Endothelial cell of umbilical vein (primary cell): Measurements from ENCODE around the gene DPY19L3. TPM values are rescaled to one million over a fixed set of nuclear protein-coding genes. Genes with fewer than 3 reads are reported as not detected.

ENCODE experiments used
- BruUV-seq: library from RNA; stranded (reverse); fragments of 400-500 nt; replicated peaks from 2 replicates; lab custom pipeline; 2021; lab: Mats Ljungman, UMichigan
- CTCF ChIA-PET: fragments of 300-600, 350-600 bp; sonication (Branson Sonifier 250); formaldehyde crosslinking; loops from one replicate; lab custom pipeline; 2021; ENCODE audit warnings: antibody characterized with exemption, inconsistent platforms; lab: Charles Lee
- POLR2A ChIA-PET: fragments of 300-600, 350-600 bp; sonication (Branson Sonifier 250); formaldehyde crosslinking; loops from one replicate; lab custom pipeline; 2021; ENCODE audit warnings: antibody characterized with exemption, inconsistent platforms; lab: Charles Lee
- DNase-seq: peaks from one replicate; pipeline ENCODE4 v3.0.0-alpha.2; 2011; ENCODE audit warnings: low read depth, low spot score
- FAIRE-seq: peaks from 2 replicates; lab custom pipeline; 2011; peaks lifted over from hg19 to GRCh38; lab: Jason Lieb, UNC
- H2AFZ ChIP-seq: 2 replicates; pipeline ENCODE4 v1.6.0; 2012; ENCODE audit warnings: low read depth, low read length, control low read depth, inconsistent platforms
- H3K27ac ChIP-seq: 2 replicates; pipeline ENCODE4 v1.5.1; 2011; ENCODE audit warnings: low read depth, mild to moderate bottlenecking, control low read depth, low read length, moderate library complexity; ENCODE audit not compliant: insufficient read depth
- H3K27me3 ChIP-seq, 2 experiments: 2 replicates each; pipeline versions ENCODE4 v1.6.0 to v1.6.1; 2011; ENCODE audit warnings: low read length in 2 of 2, mixed read lengths in 1 of 2; ENCODE audit not compliant: control insufficient read depth in 2 of 2, insufficient read depth in 2 of 2
- H3K36me3 ChIP-seq, 2 experiments: 2 replicates in 1 of 2; 3 replicates in 1 of 2; pipeline ENCODE4 v1.5.1; 2011; ENCODE audit warnings: low read length in 2 of 2, mild to moderate bottlenecking in 1 of 2, moderate library complexity in 1 of 2; ENCODE audit not compliant: control insufficient read depth in 2 of 2, insufficient read depth in 2 of 2; ENCODE audit errors: extremely low read depth in 1 of 2
- H3K4me1 ChIP-seq: 3 replicates; pipeline ENCODE4 v1.5.1; 2011; ENCODE audit warnings: mild to moderate bottlenecking, low read length; ENCODE audit not compliant: control insufficient read depth, insufficient read depth; ENCODE audit errors: extremely low read depth
- H3K4me2 ChIP-seq: 2 replicates; pipeline ENCODE4 v1.6.1; 2011; ENCODE audit warnings: low read length, control low read depth, mixed read lengths; ENCODE audit not compliant: insufficient read depth
- H3K4me3 ChIP-seq, 3 experiments: fragments of 200-600 bp in 1 of 3; sonication (generic), shearing (Covaris generic) in 1 of 3; replicated peaks in 1 of 3; 2 replicates each; pipeline ENCODE4 v1.5.1; 2011 to 2016; ENCODE audit warnings: control low read depth in 3 of 3, low read length in 3 of 3, mild to moderate bottlenecking in 2 of 3, inconsistent platforms in 1 of 3, low read depth in 1 of 3, moderate library complexity in 1 of 3; ENCODE audit not compliant: insufficient read depth in 1 of 3
- H3K79me2 ChIP-seq: 2 replicates; pipeline ENCODE4 v1.6.0; 2012; ENCODE audit warnings: low read length, inconsistent platforms; ENCODE audit not compliant: control insufficient read depth, insufficient read depth
- H3K9ac ChIP-seq: replicated peaks from 2 replicates; pipeline ENCODE3; 2011; ENCODE audit warnings: low read length, control low read depth; ENCODE audit not compliant: insufficient read depth; ENCODE audit errors: extremely low read depth
- H3K9me1 ChIP-seq: replicated peaks from 3 replicates; pipeline ENCODE4 v1.6.0; 2011; ENCODE audit warnings: mild to moderate bottlenecking, low read length; ENCODE audit not compliant: control insufficient read depth, insufficient read depth; ENCODE audit errors: extremely low read depth
- H3K9me3 ChIP-seq: replicated peaks from 2 replicates; pipeline ENCODE4 v1.5.1; 2012; ENCODE audit warnings: low read length, inconsistent platforms; ENCODE audit not compliant: control insufficient read depth, insufficient read depth
- H4K20me1 ChIP-seq: replicated peaks from 2 replicates; pipeline ENCODE3; 2011; ENCODE audit warnings: mild to moderate bottlenecking, low read length; ENCODE audit not compliant: control insufficient read depth, insufficient read depth; ENCODE audit errors: extremely low read depth
- EZH2 ChIP-seq: IDR thresholded peaks from 2 replicates; pipeline ENCODE4 v1.6.1; 2012; ENCODE audit warnings: borderline replicate concordance, low read depth, mild to moderate bottlenecking, moderate library complexity, low read length, inconsistent platforms; ENCODE audit not compliant: severe bottlenecking
- FOS ChIP-seq: IDR thresholded peaks from 2 replicates; pipeline ENCODE4 v1.6.1; 2011; ENCODE audit warnings: mild to moderate bottlenecking, low read length, moderate library complexity, borderline replicate concordance; ENCODE audit not compliant: insufficient read depth
- GATA2 ChIP-seq: IDR thresholded peaks from 2 replicates; pipeline ENCODE4 v1.7.0; 2011; ENCODE audit warnings: low read depth, mild to moderate bottlenecking, moderate library complexity, mixed read lengths, low read length; ENCODE audit not compliant: insufficient read length, insufficient read depth
- JUN ChIP-seq: IDR thresholded peaks from 2 replicates; pipeline ENCODE4 v1.6.1; 2011; ENCODE audit warnings: borderline replicate concordance, low read depth; ENCODE audit not compliant: insufficient read length, insufficient read depth
- MAX ChIP-seq: IDR thresholded peaks from 2 replicates; pipeline ENCODE4 v1.6.1; 2011; ENCODE audit not compliant: insufficient read depth, insufficient read length
- MYC ChIP-seq: IDR thresholded peaks from one replicate; pipeline ENCODE4 v1.6.1; 2011; ENCODE audit warnings: mild to moderate bottlenecking, low read depth, low read length
- POLR2AphosphoS5 ChIP-seq: IDR thresholded peaks from 2 replicates; pipeline ENCODE4 v1.6.1; 2012; ENCODE audit warnings: low read depth, mild to moderate bottlenecking, control low read depth, low read length, moderate library complexity; ENCODE audit not compliant: insufficient read depth
- dilution Hi-C: fragments of 300-500 bp; cut with MboI; formaldehyde crosslinking; loops from one replicate; pipeline ENCODE4 v1.15.0; 2019; ENCODE audit warnings: low sequenced_read_pairs; ENCODE audit not compliant: extremely low pct_ligation_motif_present
- intact Hi-C: fragments of 100-400 bp; cut with micrococcal nuclease; formaldehyde crosslinking; loops from one replicate; pipeline ENCODE4 v1.10.0; 2022
- polyA plus RNA-seq, 4 experiments: library from polyadenylated mRNA; depleted of rRNA in 3 of 4; stranded (reverse) in 3 of 4; unstranded in 1 of 4; fragments of >200 nt; gene quantifications; 2 replicates each; pipeline versions ENCODE4 v1.2.1 to v1.2.3, GENCODE V29; 2011 to 2012; ENCODE audit warnings: missing spikeins in 1 of 4
- total RNA-seq: library from RNA; stranded (reverse); gene quantifications from 2 replicates; pipeline ENCODE4 v1.2.3, GENCODE V29; 2021

The DPY19L3 gene
- total and polyA plus RNA-seq, 2 donors (not counting 3 experiments of a cell fraction or from before 2014, with no cell fraction given): 36.1 to 39.5 TPM

- no peak for FAIRE-seq
- dilution Hi-C loops: no loop called here
- peaks cover 0 to 7% of the 10 kb centered on the region in 2 experiments for H3K36me3 ChIP-seq
Measured at GRCh38 chr19:32483574-32483973, 78.0 kb downstream of the DPY19L3 start.

GRCh38 chr19:32489971-32490370, 84.4 kb downstream of the DPY19L3 start:
- no TSS peak for BruUV-seq
- Histone ChIP-seq H2AFZ (no peak overlapping the region), H3K36me3 (peaks cover 0 to 3% of the 10 kb centered on the region in 2 experiments), H4K20me1 (no peaks in the 10 kb centered on the region), H3K4me2 (no peak overlapping the region), H3K79me2 (no peaks in the 10 kb centered on the region), H3K9me1 (no peaks in the 10 kb centered on the region), H3K9ac (no peak overlapping the region), H3K9me3 (no peaks in the 10 kb centered on the region), H3K4me1 (no peaks in the 10 kb centered on the region), H3K4me3 (no peak overlapping the region), H3K27ac (no peak overlapping the region), H3K27me3 (no peaks in the 10 kb centered on the region)
- dilution Hi-C loops (no loop called here), intact Hi-C loops (no loop called here)
- TF ChIP-seq POLR2AphosphoS5 (no peak), JUN (no peak), MAX (no peak)
- DNase-seq: no peak
- ChIA-PET CTCF (no interaction called here), POLR2A (no interaction called here)
- FAIRE-seq: no peak

More at GRCh38 chr19:32483574-32483973, 78.0 kb downstream of the DPY19L3 start:
- Histone ChIP-seq H2AFZ (no peak overlapping the region), H3K27ac (no peak overlapping the region), H3K4me3 (no peak overlapping the region), H3K9me3 (no peaks in the 10 kb centered on the region), H3K4me1 (no peaks in the 10 kb centered on the region), H3K9ac (no peak overlapping the region), H3K79me2 (no peaks in the 10 kb centered on the region), H3K4me2 (no peak overlapping the region), H4K20me1 (no peaks in the 10 kb centered on the region), H3K27me3 (no peaks in the 10 kb centered on the region), H3K9me1 (no peaks in the 10 kb centered on the region)
- no peak for TF ChIP-seq FOS
- no peak for TF ChIP-seq MYC
- TF ChIP-seq JUN: no peak
- no peak for TF ChIP-seq EZH2
- no peak for TF ChIP-seq GATA2
- no peak for TF ChIP-seq POLR2AphosphoS5
- intact Hi-C loops: no loop called here
- DNase-seq: no peak
- POLR2A ChIA-PET: no interaction called here
- CTCF ChIA-PET: interaction anchor here (0.6 to 1.4 kb wide), 3 partner anchors 8 to 28 kb away, joined by 3 to 5 read pairs (median 3); no protein-coding TSS in a partner anchor
- BruUV-seq: no TSS peak
